KMS-11 (cell line): ENCODE results near the gene CD151.

Experiments used
- H2AFZ ChIP-seq: fragments of 200-600 bp; sonication (generic); 2 replicates; pipeline ENCODE4 v1.6.1; 2016; ENCODE audit warnings: antibody characterized with exemption, mixed run types, low read depth
- H3K27ac ChIP-seq: fragments of 200-600 bp; sonication (generic); 2 replicates; pipeline ENCODE4 v1.6.1; 2016; ENCODE audit warnings: mild to moderate bottlenecking, mixed run types
- H3K27me3 ChIP-seq: fragments of 200-600 bp; sonication (generic); 2 replicates; pipeline ENCODE4 v1.6.1; 2017; ENCODE audit warnings: mild to moderate bottlenecking, low read depth, mixed run types, moderate library complexity; ENCODE audit not compliant: insufficient read depth
- H3K36me3 ChIP-seq: fragments of 200-600 bp; sonication (generic); 2 replicates; pipeline ENCODE4 v1.6.1; 2017; ENCODE audit warnings: mild to moderate bottlenecking, mixed run types; ENCODE audit not compliant: insufficient read depth
- H3K4me1 ChIP-seq: fragments of 200-600 bp; sonication (generic); 2 replicates; pipeline ENCODE4 v1.6.1; 2016; ENCODE audit warnings: mild to moderate bottlenecking, low read depth, mixed run types; ENCODE audit not compliant: poor library complexity, severe bottlenecking
- H3K4me2 ChIP-seq: fragments of 200-600 bp; sonication (generic); 2 replicates; pipeline ENCODE4 v1.7.0; 2016; ENCODE audit warnings: mild to moderate bottlenecking, mixed run types
- H3K4me3 ChIP-seq: fragments of 200-600 bp; sonication (generic); IDR thresholded peaks from 2 replicates; pipeline ENCODE4 v1.6.1; 2017; ENCODE audit warnings: low read depth, low read length, mixed read lengths; ENCODE audit not compliant: insufficient read depth
- H3K79me2 ChIP-seq: fragments of 200-600 bp; sonication (generic); 2 replicates; pipeline ENCODE4 v1.6.1; 2016; ENCODE audit warnings: low read depth, mixed run types; ENCODE audit not compliant: insufficient read depth
- H3K9ac ChIP-seq: fragments of 200-600 bp; sonication (generic); 2 replicates; pipeline ENCODE4 v1.6.1; 2016; ENCODE audit warnings: mild to moderate bottlenecking, mixed run types
- H4K20me1 ChIP-seq: fragments of 200-600 bp; sonication (generic); 2 replicates; pipeline ENCODE4 v1.6.1; 2016; ENCODE audit warnings: mild to moderate bottlenecking, mixed run types; ENCODE audit not compliant: insufficient read depth
- CTCF ChIP-seq: fragments of 200-600 bp; sonication (generic); conservative IDR thresholded peaks from 2 replicates; pipeline ENCODE4 v1.6.1; 2017; ENCODE audit warnings: low read depth, mild to moderate bottlenecking, antibody characterized with exemption, low read length, moderate library complexity, mixed read lengths

The CD151 gene

GRCh38 chr11:813072-813455 lies 19.7 kb upstream of the CD151 start:
- Histone ChIP-seq H4K20me1 (no peaks in the 10 kb centered on the region), H3K36me3 (peaks cover 6% of the 10 kb centered on the region; the same call in 1 of the 2 replicates), H3K4me3 (no peak overlapping the region), H3K4me2 (no peak overlapping the region), H3K27ac (no peak overlapping the region), H3K27me3 (no peaks in the 10 kb centered on the region), H3K79me2 (peaks cover 37% of the 10 kb centered on the region), H3K9ac (no peak overlapping the region), H2AFZ (no peak overlapping the region), H3K4me1 (peaks cover 18% of the 10 kb centered on the region)
- no peak for TF ChIP-seq CTCF

GRCh38 chr11:813456-814096 lies 19.2 kb upstream of the CD151 start:
- Histone ChIP-seq H3K27ac (no peak overlapping the region), H3K36me3 (peaks cover 6% of the 10 kb centered on the region; the same call in 1 of the 2 replicates), H3K79me2 (peaks cover 32% of the 10 kb centered on the region), H3K4me2 (no peak overlapping the region), H4K20me1 (no peaks in the 10 kb centered on the region), H2AFZ (no peak overlapping the region), H3K27me3 (no peaks in the 10 kb centered on the region), H3K9ac (no peak overlapping the region), H3K4me1 (peaks cover 13% of the 10 kb centered on the region), H3K4me3 (no peak overlapping the region)
- no peak for TF ChIP-seq CTCF

- H3K27ac ChIP-seq: no peak overlapping the region
- no peak overlapping the region for H3K4me2 ChIP-seq
- no peak for TF ChIP-seq CTCF
- H3K4me3 ChIP-seq: no peak overlapping the region
- no peaks in the 10 kb centered on the region for H4K20me1 ChIP-seq
- peaks cover 6% of the 10 kb centered on the region; the same call in 1 of the 2 replicates for H3K36me3 ChIP-seq
- peaks cover 13% of the 10 kb centered on the region for H3K79me2 ChIP-seq
- H3K9ac ChIP-seq: no peak overlapping the region
- H2AFZ ChIP-seq: no peak overlapping the region
- no peaks in the 10 kb centered on the region for H3K27me3 ChIP-seq
- peaks cover 17% of the 10 kb centered on the region for H3K4me1 ChIP-seq
These were observed 16.9 kb upstream of the CD151 start for GRCh38 chr11:815675-816432.

GRCh38 chr11:816433-816779 lies 16.3 kb upstream of the CD151 start:
- H3K36me3 ChIP-seq: peaks cover 6% of the 10 kb centered on the region; the same call in 1 of the 2 replicates
- peaks cover 8% of the 10 kb centered on the region for H3K79me2 ChIP-seq
- H3K27ac ChIP-seq: no peak overlapping the region
- H3K4me3 ChIP-seq: no peak overlapping the region
- H2AFZ ChIP-seq: no peak overlapping the region
- no peak overlapping the region for H3K4me2 ChIP-seq
- TF ChIP-seq CTCF: no peak
- no peaks in the 10 kb centered on the region for H4K20me1 ChIP-seq
- no peaks in the 10 kb centered on the region for H3K27me3 ChIP-seq
- H3K4me1 ChIP-seq: peaks cover 15% of the 10 kb centered on the region
- no peak overlapping the region for H3K9ac ChIP-seq
